T-helper 1 cell treated with Interleukin-12 subunit alpha and Interleukin-12 subunit beta and Interleukin-4 antibody, amounts not matched to agents 30 ng/mL and 1 ng/mL, for 36 hours (primary cell): ENCODE measurements around the gene KCNA3. TPM values are rescaled to one million over a fixed set of nuclear protein-coding genes. Genes with fewer than 3 reads are reported as not detected.

Source experiments
- intact Hi-C: fragments of 100-400 bp; cut with micrococcal nuclease; formaldehyde crosslinking; loops from one replicate; pipeline ENCODE4 v1.15.1; 2024
- total RNA-seq: library from RNA; stranded (reverse); gene quantifications from 2 replicates; pipeline ENCODE4 v1.2.3, GENCODE V29; 2022

KCNA3 gene
- total RNA-seq, 1 donor from 2014 or later, result 115 TPM

DNA sequence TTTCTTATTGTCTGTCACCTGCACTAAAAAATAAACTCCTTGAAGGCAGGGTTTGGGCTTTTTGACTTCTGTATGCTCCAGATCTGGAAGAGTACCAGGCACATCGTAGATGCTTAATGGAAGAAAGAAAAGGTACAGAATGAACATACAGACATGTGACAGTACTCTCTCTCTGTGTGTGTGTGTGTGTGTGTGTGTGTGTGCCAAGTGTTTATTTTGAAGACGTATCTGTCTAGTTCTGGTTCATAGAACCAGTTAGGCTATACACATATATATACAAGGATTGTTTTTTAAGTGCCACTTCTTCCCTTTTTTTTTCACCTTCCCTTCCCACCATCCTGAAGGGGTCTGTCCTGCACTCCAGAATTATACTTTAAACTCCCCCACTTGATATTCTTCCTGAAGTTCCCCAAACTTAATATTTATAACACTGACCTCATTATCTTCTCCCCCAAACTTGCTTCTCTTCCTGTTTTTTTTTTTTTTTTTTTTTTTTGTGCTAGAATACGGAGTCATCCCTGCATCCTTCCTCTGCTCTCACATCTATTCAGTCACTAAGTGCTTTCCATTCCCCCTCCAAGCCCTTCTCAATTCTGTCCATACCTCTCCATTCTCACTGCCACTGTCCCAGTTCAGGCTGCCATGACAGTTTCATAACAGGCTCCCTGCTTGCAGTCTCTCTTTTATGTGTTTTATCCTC, 5.4 kb upstream of the KCNA3 start:
- intact Hi-C loops, result no loop called here

DNA sequence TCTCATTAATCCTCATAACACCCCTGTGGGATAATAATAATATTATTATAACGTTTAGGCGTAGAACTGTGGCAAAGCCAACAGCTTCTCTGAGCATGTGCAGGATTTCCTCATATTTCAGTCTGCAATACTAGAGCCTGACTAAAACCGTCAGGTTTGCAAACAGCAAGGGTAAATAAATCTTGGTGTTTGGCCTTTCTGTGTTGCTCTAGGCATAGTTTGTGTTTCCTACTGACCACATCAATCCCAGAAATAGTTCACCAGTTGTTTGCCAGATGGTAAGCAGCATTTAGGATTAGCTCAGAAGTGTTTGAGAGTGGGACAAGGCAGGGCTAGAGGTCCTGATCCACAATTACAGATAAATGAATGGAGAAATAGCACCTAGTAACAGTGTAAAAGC, 2.8 kb upstream of the KCNA3 start:
- intact Hi-C loops, result loop anchor here (5.0 to 10.0 kb wide), 3 partner anchors 50 to 917 kb away; no protein-coding TSS in a partner anchor

DNA sequence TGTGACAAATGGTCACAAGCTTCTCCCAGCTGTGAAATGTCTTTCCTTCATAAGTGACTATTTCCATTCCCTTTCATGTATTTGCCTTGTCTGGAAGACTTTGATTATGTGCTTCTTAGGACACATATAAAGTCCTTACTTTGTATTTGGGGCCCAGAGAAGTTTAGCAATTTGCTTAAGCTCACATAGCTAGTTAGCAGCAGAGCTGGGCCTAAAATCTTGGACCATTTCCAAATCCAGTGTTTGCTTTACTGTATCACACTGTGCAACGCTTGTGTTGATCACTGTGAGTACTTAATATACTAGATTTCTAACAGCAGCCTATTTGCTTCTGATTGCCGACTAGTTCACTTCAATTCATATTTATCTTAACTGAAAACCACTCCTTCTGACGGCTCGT, 2.2 kb upstream of the KCNA3 start:
- intact Hi-C loops, result loop anchor here (5.0 to 10.0 kb wide), 3 partner anchors 50 to 918 kb away; no protein-coding TSS in a partner anchor

DNA sequence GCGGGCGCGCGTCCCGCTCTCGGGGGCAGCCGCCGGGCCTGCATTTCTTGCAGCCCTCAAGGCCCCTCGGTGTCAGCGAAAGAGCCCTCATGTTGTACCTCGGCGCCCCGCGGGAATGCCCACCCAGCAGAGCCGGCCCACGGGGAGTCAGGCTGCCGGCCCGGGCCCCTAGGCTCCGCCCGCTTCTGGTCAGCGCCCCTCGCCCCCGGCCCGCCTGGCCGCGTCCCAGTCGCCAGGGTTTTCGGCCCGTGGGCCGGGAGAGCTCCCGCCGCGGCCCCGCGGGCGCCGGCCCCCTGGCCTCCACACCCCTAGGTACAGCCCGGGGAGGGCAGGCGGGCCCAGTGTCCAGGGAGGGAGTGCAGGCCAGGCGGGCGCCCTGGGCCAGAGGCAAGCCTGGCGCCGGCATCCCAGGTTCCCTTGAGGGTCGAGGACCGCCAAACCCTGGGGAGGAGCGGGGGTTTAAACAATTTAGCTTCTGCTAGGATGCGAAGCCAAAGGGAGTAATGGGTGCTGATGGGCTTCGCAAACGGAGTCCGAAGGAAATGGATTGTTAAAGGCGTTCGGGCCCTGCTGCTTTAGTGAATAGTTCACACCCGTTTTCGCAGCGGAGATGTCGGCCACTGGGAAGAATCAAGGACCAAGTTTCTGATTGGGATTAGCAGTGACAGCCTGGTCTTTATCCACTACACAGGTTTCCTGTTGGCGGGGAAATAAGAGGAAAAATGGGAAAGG, 486 bp upstream of the KCNA3 start:
- intact Hi-C loops, result loop anchor here (5.0 to 10.0 kb wide), 3 partner anchors 52 to 920 kb away; no protein-coding TSS in a partner anchor

DNA sequence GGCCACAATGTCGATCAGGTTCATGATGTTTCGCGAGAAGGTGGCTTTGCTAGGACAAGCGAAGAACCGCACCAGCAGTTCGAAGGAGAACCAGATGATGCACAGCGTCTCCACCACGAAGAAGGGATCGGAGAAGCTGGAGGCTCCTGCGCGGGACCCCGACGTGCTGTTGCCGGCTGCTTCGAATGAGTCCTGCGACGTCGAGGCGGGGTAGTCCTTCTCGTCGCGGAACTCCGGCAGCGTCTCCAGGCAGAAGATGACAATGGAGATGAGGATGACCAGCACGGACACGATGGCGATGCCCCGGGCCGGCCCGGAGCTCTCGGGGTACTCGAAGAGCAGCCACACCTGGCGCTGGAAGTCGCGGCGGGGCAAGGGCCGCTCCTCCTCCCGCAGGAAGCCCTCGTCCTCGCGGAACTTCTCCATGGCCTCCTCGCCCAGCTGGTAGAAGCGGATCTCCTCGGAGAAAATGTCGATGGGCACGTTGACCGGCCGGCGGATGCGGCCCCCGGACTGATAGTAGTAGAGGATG, 869 bp downstream of the KCNA3 start:
- intact Hi-C loops, result loop anchor here (2.0 to 10.0 kb wide), 7 partner anchors 149 to 1943 kb away; partner anchors contain the start of genes CAPZA1, LAMTOR5, PSMA5 and ST7L

DNA sequence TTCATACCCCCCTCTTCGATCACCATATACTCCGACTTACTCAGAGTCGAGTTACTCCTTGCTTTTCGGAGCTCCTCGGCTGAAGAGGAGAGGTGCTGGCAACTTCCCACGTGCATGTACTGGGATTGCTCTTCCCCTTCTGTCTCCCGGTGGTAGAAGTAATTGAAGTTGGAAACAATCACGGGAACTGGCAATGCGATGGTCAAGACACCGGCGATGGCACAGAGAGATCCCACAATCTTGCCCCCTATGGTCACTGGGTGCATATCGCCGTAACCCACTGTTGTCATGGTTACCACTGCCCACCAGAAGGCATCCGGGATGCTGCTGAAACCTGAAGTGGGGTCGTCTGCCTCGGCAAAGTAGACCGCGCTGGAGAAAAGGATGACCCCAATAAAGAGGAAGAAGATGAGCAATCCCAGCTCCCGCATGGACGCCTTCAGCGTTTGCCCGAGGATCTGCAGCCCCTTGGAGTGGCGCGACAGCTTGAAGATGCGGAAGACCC, 1.5 kb downstream of the KCNA3 start:
- intact Hi-C loops, result loop anchor here (2.0 to 10.0 kb wide), 7 partner anchors 148 to 1944 kb away; partner anchors contain the start of genes CAPZA1, LAMTOR5, PSMA5 and ST7L

DNA sequence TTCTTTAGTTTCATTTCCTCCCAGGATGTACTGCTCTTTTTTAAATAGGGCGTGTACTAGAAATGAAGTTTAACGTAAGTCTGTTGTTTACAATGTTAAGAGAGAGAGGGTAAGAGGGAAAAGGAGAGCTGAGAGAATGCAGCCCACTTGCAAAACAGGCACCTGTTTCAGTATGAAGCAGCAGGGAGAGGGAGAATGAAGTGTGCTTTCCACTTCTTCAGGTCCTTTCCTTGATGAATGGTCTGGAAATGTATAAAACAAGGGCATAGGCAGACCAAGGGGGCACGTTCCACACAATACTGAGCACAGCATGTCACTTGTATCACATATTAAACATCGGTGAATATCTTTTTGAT, 2.0 kb downstream of the KCNA3 start:
- intact Hi-C loops, result loop anchor here (1.0 to 10.0 kb wide), 15 partner anchors 25 to 1945 kb away; partner anchors contain the start of genes CAPZA1, LAMTOR5, LRIF1 and PSMA5

DNA sequence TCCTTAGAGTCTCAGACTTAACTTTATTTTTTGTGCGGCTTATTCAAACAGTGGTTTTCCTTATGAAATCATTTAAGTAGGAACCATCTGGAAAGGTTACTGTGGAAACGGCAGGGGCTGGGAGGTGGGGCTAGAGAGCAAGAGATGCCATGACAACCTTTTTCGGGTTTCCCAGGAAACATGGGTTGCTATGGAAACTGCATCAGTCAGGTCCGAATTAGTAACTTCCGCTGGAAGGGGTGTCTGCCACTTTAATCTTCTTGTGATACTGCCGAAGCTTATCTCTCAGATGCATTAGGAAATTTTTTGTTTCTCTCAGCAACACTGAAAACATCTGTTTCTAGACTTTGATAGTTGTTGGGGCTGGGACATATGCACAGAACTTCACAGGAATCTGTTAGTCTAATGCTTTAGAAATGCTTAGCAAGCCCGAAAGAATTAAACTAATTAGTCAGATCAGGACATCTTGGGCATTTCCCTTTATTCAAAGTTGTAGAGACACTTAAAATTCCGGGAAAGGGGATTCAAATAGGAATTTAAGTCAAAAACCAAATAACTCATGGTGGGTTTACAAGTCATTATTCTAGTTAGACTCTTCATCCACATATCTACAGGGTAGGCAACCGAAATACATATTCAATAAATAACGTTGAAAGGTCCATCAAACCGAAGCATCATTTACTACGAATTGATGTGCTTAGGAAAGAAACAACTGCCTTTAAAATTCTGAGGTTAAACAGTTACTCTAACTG, 2.6 kb downstream of the KCNA3 start:
- intact Hi-C loops, result loop anchor here (1.0 to 10.0 kb wide), 15 partner anchors 25 to 1945 kb away; partner anchors contain the start of genes CAPZA1, LAMTOR5, LRIF1 and PSMA5

DNA sequence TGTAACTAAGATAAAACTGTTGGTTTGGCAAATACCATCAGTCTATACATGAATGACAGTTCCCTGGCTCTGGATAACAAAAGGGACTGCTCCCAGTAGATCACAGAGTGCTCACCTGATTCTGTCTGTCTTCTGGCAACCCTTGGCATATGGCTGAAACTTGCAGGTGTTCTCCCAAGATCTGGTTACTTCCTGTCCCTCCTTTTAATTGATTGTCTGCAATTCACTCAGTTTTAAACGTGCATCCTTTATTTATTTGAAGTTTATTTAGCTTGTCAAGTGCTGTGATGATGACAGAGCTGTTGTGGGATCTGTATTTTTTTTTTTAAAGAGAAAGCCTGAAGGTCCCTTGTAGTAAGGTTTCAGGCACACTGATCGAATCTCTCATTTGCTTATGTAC, 3.4 kb downstream of the KCNA3 start:
- intact Hi-C loops, result loop anchor here (5.0 to 10.0 kb wide), 6 partner anchors 147 to 1946 kb away; partner anchors contain the start of genes CAPZA1, PSMA5 and ST7L

DNA sequence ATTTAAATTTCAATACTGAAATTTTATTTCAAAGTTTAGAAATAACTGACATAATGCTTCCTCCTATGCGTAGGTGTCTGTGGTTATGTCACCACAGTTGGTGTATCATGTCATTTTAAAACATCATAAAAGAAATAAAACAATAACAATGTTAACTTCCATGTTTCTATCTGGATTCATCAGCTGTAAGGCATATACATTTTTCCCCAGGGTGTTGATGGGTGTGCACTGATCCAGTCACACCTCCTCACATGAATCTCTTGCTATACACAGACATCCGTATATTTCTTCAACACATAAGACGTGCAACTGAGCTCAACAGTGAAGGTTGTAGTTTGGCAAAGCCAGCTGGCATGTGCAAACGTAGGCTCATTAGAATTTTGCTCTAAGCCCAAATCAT, 6.2 kb downstream of the KCNA3 start:
- intact Hi-C loops, result loop anchor here (1.0 kb wide), 3 partner anchors 9 to 207 kb away; no protein-coding TSS in a partner anchor

DNA sequence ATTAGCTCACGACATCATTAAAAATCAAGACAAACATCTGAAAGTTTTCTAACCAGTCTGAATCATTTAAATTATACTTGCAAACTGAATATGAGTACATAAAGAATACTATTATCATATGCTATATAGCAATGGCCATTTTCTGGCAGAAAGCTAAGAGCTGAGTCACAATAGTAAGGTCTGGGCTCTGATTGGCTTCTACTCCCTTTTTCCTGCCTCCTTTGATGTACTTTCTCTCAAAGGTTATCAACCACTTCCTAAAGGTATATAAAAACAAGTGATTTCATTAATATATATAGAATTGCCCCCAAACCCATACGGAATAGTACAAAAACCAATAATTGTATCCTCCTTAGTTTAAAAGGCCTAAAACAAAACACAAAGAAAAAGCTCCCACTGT, 7.0 kb downstream of the KCNA3 start:
- intact Hi-C loops, result loop anchor here (1.0 kb wide), 3 partner anchors 8 to 208 kb away; no protein-coding TSS in a partner anchor

DNA sequence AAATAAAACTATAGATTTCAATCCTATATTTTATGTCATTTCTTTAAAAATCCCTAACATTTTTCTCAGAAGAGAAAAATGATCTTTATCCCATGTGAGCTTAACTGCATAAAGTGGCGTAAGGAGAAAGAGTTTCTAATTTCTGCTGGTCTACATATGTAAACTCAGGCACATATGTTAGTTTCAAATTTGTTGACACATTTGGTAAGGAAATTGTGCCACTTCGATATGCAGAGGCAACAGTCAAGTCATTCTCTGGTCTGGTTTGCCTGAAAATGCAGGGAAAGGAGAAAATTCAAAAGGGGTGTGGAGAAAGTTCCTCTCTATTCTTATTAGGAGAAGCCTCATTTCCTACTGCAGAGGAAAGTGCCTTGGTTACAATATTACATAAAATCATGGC, 11.5 kb downstream of the KCNA3 start:
- intact Hi-C loops, result no loop called here

DNA sequence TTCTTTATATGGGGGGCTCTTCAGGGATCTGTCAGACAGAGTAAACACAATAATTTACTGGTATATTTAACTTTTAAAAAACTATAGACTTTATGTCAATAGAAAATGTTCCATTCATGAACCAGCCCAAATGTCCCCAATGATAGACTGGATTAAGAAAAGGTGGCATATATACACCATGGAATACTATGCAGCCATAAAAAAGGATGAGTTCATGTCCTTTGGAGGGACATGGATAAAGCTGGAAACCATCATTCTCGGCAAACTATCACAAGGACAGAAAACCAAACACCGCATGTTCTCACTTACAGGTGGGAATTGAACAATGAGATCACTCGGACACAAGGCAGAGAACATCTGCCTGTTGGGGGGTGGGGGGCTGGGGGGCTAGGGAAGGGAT, 15.2 kb downstream of the KCNA3 start:
- intact Hi-C loops, result loop anchor here (1.0 kb wide), 1 partner anchor 9 kb away; no protein-coding TSS in a partner anchor

DNA sequence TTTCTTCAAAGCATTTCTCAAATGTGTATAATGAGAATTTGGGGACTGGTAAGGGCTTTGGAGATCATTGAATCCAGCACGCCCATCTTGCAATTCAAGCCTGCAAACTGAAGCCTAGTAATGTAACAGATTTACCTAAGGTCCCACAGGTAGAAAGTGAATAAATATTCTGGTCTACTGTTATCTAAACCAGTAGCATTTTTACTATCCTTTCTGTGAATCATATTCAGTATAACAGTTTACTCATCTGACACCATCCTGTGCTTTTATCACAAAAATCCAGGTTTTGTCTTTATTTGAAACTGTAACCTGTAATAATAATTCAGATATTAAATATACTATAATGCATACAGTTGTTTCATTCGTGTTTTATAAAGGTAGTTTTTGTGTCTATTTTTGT, 17.4 kb downstream of the KCNA3 start:
- intact Hi-C loops, result no loop called here

DNA sequence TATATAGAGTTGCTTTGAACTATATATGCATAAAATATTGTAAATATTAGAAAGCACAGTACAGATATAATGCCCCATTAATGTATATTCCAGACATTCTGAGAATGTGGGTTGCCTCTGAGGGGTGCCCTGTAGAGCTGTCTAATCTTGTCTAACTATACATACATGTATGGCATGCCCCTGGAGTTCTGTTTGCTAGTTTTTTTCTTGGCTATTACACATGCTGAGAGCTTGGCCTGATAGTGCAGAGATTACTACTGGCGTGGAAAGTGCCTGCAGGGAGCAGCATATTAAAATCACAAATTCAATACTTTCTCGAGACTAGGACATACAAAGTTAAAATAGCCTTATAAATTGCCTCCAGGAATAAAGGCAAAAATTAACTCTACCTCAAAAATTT, 24.1 kb downstream of the KCNA3 start:
- intact Hi-C loops, result no loop called here

DNA sequence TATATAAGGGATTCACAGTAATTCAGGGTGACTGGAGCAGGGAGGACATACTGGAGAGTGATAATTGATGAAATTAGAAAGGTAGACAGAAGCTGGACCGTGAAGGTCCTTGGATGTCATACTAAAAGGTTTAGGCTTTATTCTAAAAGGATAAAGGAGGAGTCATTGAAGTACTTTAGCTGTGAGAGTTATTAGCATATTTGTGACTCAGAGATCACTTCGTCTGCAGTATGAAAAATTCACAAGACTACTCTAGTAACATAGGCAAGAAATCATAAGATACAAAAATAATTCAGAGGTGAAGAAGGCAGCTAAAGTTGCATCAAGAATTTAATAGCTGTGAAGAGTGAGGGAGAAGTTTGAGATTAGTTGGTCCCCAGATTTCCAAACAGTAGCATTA, 26.3 kb downstream of the KCNA3 start:
- intact Hi-C loops, result no loop called here

DNA sequence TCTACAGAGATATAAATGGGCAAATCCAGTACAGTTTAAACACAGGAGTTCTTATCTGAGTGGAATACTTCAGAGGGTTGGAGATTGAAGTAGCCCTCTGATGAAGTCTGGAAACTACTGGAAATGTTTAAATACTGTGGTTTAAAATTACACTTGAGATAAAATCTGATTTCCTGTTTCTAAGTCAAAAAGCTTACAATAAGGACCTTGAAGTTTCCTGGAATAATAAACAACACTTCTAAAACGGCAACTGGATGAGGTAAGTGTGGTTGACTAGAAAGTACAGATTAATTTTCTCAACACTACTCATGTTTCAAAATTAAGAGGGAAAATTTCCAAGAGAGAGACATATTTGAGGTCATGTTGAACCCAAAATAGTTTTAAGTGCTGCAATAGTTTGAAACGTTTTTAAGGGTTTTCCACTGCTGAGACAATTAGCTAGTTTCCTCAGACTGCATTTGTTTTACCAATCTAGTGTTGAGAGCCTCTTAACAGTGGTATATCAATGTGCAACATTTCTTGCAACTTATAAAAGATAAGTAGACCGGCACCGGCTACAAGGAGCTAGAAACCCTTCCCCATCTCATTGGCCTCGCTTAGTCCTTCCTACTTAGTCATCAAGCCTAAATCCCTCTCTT, 27.4 kb downstream of the KCNA3 start:
- intact Hi-C loops, result loop anchor here (1.0 kb wide), 5 partner anchors 12 to 28 kb away; no protein-coding TSS in a partner anchor

DNA sequence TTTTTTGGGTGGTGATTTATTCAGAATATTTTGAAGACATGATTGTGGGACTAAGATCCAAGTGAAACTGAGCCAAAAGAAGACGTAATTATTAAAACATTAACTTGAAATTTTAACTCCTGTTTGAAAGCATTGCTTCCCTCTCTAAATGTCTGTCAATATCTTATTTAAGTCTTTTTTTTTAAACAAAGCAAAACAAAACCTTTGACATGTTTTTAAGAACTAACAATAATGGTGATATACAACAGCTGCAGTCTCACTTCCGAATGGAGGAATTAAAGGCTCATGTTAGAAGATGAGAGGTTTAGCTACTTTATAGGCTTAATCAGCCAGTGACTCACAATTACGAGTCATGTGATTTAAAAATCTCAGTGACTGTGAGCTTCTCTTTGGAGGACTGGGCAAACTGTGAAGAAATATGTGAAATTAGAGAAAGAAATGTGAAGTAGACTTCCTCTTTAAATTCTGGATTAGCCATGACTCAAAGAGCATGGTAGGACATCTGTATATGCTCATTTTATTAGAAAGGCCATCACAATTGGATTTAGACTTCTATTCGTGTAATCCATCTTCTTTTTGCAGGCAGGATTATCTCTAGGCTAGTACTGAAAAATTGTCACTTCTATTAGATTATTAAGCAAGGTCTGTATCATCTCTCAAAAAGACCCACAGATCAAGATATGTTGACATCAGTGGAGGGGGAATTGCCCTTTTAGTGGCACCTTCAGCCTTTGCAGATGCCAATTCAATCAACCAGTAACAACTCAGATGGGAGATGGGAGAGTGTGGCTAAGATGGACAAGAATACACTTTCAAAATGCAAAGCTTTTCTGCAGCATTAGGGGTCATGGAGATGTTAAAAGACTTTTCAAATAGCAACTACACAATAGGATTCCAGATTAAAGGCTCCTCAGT, 28.7 kb downstream of the KCNA3 start:
- intact Hi-C loops, result no loop called here

DNA sequence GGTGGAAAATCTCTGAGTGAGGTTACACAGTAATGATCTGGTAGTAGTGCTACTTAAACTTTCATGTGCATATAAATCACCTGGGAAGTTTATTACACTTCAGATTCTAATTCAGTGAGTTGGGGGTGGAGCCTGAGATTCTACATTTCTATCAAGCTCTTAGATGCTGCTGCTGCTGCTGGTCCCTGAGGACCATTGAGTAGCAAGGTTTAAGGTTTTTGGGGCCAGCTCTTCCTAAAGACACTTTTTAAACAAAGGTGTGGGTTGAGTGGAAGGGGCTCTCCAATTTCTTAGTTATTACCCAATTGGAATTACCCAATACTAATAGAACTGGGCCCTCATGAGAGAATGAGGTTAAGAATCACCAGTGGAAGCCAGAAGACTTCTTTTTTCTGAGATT, 29.5 kb downstream of the KCNA3 start:
- intact Hi-C loops, result no loop called here
